ENCODE results near the gene OTOF. TPM values are rescaled to one million over a fixed set of nuclear protein-coding genes. Genes with fewer than 3 reads are reported as not detected.

OTOF gene
- total and polyA plus RNA-seq, 9 of the 15 experiments (the other 6 are each of a cell fraction or from before 2014, with no cell fraction given) = 0.03 to 0.11 (median 0.06) TPM; not detected in 5

GRCh38 chr2:26509141-26509540 lies 31.2 kb upstream of the OTOF start:
- DNase-seq (ENCODE audit: extremely low read depth in 1 of 4, low spot score in 3 of 4) = no peak
- Histone ChIP-seq H3K9me3 (replicated peaks; ENCODE audit: control insufficient read depth, insufficient read depth, low read depth, low read length) (no peaks in the 10 kb centered on the region), H3K4me3 (no peak overlapping the region), H3K4me1 (replicated peaks in 1 of 2; ENCODE audit: control insufficient read depth in 2 of 2, insufficient read depth in 2 of 2, low read length in 2 of 2) (no peaks in the 10 kb centered on the region; a peak in 1 of 5 replicates), H2AFZ (ENCODE audit: low read depth, low read length) (no peak overlapping the region), H3K27ac (ENCODE audit: extremely low read depth, low read depth, low read length) (no peak overlapping the region), H3K79me2 (ENCODE audit: control insufficient read depth, insufficient read depth, low read length) (no peaks in the 10 kb centered on the region), H3K4me2 (ENCODE audit: insufficient read depth, low read length) (no peak overlapping the region), H3K27me3 (ENCODE audit: control insufficient read depth in 2 of 2, insufficient read depth in 2 of 2, low read length in 2 of 2) (peaks cover 21 to 54% of the 10 kb centered on the region in 2 experiments; a peak in 4 of 5 replicates), H3K9me1 (ENCODE audit: control insufficient read depth, insufficient read depth, low read length) (no peaks in the 10 kb centered on the region), H3K36me3 (ENCODE audit: control insufficient read depth, insufficient read depth, low read length) (no peaks in the 10 kb centered on the region), H4K20me1 (replicated peaks; ENCODE audit: control insufficient read depth, insufficient read depth, low read length) (0 out of 2 replicates have a peak, but pooled peaks cover 4% of the 10 kb centered on the region), H3K9ac (ENCODE audit: insufficient read depth in 1 of 2, low read depth in 2 of 2, low read length in 2 of 2) (no peak overlapping the region)
- WGBS (ENCODE audit: insufficient coverage, low coverage, missing lambda C conversion rate) = 0% methylated on average over 6 of the region's 6 CpGs
- in situ Hi-C loops (cut with MboI) (no loop called here), intact Hi-C loops (cut with micrococcal nuclease) (loop anchor here (10.0 kb wide), 1 partner anchor 236 kb away; no protein-coding TSS in a partner anchor)
- CTCF ChIA-PET (ENCODE audit: low intra/inter-chr PET ratio) = no interaction called here
- no peak for ATAC-seq
- FAIRE-seq = no peak
- BruUV-seq (replicated peaks) = no TSS peak
- TF ChIP-seq ZNF318 (IDR thresholded peaks at IDR 0.05; ENCODE audit: borderline replicate concordance in 1 of 2, low read depth in 1 of 2) (no peak), KLF1 (tag; IDR thresholded peaks at IDR 0.05) (no peak)
- POLR2A ChIA-PET = interaction anchor here (0.6 kb wide), 1 partner anchor 30 kb away, joined by 4 read pairs; no protein-coding TSS in a partner anchor
